ENCODE data around the gene CENPF.

The CENPF gene

DNA sequence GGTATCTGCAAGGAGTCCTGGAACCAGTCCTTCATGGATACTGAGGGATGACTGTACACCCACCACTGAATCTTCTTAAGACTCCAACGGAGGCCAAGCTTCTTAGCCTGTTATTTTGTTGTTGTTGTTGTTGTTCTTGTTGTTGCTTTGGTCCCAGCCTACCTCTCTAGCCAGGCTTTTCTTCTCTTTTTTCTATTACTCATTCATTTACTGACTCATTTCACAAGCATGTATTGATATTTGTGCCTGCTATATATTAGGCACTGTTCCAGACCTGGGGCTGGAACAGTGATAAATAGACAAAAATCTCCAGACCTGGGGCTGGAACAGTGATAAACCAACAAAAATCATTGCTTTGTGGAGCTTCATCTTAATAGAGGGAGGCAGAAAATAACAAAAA, 20.4 kb downstream of the CENPF start:
- no peak for DNase-seq (ENCODE audit: low spot score)

DNA sequence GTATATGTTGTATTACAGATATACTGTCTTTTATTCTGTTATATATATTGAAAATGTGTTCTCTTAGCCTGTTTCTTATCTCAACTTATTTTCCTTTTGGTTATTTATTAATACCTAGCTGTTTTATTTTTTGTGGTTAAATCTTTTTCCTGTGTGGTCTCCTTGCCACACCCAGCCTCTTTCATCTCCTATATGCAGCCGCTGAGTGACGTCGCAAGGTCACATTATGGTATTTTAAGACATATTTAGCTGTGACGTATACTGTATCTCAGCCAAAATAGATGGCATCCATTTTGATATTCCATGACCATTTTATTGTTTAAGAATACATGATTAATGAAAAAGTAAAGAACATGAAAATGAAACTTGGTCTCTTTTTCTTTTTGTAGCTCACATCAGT, 29.1 kb downstream of the CENPF start:
- DNase-seq (ENCODE audit: low spot score), result no peak

DNA sequence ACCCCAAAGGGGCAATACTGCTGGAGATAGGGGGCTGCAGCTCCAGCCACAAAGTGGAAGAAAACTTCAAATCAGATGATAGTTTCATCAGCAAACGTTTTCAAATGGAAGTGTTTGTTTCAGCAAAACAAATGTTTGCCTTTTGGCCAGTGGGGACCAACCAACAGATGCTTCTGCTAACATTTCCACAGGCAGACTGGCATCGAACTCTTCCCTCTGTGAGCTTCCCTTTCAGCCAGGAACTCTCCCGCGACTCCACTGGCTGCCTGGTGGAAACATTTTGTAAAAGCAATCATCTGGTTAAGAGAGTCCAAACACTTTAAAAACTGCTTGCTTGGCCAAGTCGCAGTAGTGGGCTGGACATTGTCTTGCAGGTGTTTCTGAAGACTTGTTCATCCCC, 30.7 kb downstream of the CENPF start:
- DNase-seq (ENCODE audit: low spot score), result no peak

DNA sequence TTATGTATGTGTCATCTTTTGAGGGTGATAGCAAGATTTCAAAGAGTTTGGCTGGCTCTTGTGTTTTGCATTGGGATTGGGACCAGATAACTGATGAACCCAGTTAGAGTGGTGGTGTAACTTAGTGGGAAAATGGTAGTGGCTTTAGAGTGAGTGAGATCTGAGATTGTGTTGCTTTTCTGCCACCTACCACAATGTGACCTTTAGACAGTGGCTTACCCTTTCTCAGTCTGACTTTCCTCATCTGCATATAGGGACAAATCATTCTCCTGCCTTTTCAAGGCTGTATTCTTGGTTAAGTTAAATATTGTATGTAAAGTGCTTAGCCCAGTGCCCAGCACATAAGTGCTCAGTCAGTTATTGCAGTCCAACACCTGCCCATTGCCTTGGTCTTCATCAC, 31.3 kb downstream of the CENPF start:
- DNase-seq (ENCODE audit: low spot score), result no peak

DNA sequence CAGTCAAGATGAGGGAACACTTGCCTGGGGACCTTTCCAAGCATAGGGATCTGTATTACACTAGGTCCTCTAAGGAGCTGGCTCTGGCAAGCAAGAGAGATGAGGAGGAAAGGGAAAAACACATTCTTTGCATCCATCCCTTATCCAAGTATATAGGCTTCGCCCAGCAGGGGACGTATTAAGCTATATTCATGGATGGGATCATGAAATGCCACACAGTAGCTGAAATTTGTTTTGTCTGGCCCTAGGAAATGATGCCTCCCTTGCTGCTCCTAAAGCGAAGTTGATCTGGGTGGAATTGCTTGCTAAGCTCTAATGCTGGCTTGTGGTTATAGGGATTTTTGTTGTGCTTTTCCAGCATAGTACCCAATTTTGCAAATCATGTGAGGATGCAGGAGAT, 32.1 kb downstream of the CENPF start:
- DNase-seq (ENCODE audit: low spot score), result no peak

DNA sequence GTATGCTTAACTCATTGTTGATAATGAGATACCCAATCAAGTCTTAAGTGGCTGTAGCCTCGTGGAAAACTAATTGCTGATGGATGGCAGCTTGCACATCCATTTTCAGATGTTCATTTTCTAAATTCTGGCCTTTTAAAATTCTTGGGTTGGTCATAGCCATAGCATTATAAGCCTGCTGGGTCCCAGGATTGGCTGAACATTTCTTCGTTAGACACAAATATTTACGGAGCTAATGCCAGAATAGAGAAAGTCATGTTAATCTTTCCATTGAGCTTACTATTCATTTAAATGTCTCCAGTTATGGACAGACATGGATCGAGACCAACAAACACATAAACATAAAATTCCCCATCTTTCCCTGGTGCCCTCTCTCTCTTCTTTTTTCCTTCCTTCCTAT, 32.5 kb downstream of the CENPF start:
- no peak for DNase-seq (ENCODE audit: low spot score)

DNA sequence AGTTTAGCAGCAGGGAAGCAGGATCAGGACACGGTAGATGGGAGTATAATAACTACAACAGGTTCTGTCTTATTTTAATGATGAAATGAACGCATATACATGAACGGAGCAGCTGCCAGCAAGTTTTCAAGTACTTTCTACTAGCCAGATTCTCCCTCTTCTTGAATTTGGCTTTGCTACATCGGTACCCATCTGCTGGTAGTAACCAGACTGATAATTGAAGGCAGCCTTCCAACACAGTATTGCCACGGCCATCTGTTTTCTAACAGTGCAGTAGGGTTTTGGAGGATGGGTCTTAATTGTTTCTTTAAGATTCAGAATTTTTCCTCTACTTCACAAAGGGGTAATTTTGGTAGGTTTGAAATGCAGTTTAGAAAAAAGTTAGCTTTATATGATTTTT, 33.4 kb downstream of the CENPF start:
- DNase-seq (ENCODE audit: low spot score), result no peak

DNA sequence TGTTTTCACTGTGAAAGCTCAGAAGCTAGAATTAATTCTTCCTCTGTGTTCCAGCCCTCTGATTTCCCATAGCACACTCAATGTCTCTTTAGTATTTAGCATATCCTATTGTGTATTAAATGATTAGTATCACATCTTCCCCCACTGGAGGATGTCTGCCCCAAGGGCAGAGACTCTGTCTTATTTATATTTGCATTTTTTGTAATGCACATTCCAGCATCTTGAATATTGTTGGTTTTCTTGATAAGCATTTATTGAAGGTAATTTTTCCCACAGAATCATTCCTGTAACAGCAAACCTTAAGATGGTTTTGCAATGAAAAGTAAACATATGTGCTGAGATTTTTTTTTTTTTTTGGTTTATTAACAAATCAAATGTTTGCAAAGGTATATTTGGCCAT, 34.1 kb downstream of the CENPF start:
- DNase-seq (ENCODE audit: low spot score), result no peak

DNA sequence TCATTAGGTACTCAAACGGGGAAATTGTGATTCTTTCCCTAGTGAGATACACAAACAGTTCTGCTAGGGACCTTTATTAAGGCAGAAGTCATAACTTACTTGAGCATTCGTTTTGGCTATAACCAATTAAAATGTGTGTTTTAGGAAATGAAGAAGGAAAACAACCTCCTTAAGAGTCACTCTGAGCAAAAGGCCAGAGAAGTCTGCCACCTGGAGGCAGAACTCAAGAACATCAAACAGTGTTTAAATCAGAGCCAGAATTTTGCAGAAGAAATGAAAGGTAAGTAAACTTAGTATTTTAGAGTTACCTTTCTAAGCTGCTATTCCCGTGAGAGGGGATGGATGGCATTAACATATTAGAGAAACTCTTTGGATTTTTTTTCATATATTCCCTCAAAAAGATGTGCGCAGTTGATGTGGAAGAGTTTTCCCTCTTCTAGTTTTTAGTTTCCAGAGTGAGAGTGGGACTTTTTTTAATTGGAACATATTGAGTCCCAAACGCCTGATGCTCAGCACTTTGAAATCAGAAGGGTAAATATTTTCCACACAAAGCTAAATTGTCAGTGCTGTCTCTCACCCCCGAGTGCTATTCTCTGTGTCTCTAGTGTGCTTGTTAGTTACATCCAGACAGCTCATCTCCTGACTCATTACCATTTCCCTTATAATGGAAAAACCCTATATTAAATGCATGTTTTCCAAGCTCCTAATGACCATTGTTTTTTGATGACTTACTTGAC, 34.9 kb downstream of the CENPF start:
- DNase-seq (ENCODE audit: low spot score), result peak; percentile 44

DNA sequence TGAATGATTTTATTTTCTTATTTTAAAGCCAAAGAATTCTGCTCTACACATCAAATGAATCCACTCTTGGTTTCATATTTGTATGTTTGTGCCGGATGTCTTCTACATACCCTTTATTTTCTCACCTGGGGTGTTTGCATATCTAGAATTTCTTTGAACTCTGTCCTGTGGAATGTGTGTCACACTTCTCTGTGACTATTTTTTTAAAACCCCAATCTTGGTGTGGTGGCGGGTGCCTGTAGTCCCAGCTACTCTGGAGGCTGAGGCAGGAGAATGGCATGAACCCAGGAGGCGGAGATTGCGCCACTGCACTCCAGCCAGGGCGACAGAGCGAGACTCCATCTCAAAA, 35.4 kb downstream of the CENPF start:
- no peak for DNase-seq (ENCODE audit: low spot score)

DNA sequence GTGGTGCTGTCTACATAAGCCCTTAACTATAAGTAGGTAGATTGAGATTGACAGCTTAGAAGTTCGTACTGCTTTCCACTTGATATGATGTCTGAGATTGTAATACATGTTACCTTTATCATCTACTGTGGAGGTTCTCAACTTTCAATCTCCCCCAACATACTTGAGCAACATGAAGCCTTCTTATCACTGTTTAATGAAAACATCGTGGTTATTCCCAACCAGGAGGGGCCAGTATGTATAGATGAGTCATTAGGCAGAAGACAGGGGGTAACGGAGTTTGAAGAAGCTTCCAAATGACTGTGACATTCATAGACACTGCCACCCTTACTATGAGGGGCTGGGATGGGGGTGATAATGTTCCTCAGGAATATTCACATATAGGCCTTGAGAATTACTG, 36.0 kb downstream of the CENPF start:
- DNase-seq (ENCODE audit: low spot score), result no peak

DNA sequence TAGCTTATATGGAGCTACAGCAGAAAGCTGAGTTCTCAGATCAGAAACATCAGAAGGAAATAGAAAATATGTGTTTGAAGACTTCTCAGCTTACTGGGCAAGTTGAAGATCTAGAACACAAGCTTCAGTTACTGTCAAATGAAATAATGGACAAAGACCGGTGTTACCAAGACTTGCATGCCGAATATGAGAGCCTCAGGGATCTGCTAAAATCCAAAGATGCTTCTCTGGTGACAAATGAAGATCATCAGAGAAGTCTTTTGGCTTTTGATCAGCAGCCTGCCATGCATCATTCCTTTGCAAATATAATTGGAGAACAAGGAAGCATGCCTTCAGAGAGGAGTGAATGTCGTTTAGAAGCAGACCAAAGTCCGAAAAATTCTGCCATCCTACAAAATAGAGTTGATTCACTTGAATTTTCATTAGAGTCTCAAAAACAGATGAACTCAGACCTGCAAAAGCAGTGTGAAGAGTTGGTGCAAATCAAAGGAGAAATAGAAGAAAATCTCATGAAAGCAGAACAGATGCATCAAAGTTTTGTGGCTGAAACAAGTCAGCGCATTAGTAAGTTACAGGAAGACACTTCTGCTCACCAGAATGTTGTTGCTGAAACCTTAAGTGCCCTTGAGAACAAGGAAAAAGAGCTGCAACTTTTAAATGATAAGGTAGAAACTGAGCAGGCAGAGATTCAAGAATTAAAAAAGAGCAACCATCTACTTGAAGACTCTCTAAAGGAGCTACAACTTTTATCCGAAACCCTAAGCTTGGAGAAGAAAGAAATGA, 37.6 kb downstream of the CENPF start:
- DNase-seq (ENCODE audit: low spot score), result no peak

DNA sequence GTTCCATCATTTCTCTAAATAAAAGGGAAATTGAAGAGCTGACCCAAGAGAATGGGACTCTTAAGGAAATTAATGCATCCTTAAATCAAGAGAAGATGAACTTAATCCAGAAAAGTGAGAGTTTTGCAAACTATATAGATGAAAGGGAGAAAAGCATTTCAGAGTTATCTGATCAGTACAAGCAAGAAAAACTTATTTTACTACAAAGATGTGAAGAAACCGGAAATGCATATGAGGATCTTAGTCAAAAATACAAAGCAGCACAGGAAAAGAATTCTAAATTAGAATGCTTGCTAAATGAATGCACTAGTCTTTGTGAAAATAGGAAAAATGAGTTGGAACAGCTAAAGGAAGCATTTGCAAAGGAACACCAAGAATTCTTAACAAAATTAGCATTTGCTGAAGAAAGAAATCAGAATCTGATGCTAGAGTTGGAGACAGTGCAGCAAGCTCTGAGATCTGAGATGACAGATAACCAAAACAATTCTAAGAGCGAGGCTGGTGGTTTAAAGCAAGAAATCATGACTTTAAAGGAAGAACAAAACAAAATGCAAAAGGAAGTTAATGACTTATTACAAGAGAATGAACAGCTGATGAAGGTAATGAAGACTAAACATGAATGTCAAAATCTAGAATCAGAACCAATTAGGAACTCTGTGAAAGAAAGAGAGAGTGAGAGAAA, 38.4 kb downstream of the CENPF start:
- no peak for DNase-seq (ENCODE audit: low spot score)

DNA sequence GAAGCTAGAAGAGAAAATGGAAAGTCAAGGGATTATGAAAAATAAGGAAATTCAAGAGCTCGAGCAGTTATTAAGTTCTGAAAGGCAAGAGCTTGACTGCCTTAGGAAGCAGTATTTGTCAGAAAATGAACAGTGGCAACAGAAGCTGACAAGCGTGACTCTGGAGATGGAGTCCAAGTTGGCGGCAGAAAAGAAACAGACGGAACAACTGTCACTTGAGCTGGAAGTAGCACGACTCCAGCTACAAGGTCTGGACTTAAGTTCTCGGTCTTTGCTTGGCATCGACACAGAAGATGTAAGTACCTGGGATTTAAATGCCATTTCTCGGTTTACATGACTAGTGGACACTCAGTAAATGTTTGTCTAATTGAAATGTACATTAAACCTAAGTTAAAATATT, 40.0 kb downstream of the CENPF start:
- DNase-seq (ENCODE audit: low spot score), result no peak

DNA sequence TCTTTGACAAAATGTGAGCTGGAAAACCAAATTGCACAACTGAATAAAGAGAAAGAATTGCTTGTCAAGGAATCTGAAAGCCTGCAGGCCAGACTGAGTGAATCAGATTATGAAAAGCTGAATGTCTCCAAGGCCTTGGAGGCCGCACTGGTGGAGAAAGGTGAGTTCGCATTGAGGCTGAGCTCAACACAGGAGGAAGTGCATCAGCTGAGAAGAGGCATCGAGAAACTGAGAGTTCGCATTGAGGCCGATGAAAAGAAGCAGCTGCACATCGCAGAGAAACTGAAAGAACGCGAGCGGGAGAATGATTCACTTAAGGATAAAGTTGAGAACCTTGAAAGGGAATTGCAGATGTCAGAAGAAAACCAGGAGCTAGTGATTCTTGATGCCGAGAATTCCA, 42.7 kb downstream of the CENPF start:
- DNase-seq (ENCODE audit: low spot score), result no peak

DNA sequence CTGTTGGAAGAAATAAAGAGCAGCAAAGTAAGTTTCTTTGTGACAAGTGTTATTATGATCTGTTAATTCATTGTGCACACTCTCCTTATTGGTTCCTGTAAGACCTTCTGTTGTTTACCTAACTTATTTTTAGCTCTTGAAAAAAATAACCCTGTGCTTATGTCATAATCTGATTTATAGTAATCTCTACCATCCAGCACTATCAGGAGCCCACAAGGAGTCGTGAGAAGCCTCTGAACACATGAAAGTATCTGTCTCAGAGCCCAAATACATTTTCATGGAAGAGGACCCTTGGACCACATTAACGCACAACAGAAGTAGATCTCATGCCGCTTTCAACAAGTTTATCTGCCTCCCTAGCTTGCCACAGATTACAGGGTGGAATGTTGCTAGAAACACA, 45.8 kb downstream of the CENPF start:
- no peak for DNase-seq (ENCODE audit: low spot score)

DNA sequence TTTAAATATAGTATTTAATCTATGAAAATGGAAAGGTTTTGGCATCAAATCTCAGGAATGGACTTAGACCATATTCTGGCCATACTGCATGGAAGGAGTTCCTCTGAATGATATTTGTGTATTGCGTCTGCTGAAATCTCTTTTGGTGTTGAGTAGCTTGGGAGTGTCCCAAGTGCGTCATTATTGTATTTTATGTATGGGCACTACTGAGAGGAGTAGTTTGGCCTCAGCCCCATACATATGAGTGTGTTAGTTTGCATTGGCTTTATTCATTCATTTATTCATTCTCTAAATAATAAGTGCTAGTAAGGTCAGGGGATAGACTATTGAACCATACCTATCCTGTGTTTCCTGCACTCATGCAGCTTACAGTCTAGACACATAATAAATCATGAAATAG, 46.6 kb downstream of the CENPF start:
- DNase-seq (ENCODE audit: low spot score), result no peak

DNA sequence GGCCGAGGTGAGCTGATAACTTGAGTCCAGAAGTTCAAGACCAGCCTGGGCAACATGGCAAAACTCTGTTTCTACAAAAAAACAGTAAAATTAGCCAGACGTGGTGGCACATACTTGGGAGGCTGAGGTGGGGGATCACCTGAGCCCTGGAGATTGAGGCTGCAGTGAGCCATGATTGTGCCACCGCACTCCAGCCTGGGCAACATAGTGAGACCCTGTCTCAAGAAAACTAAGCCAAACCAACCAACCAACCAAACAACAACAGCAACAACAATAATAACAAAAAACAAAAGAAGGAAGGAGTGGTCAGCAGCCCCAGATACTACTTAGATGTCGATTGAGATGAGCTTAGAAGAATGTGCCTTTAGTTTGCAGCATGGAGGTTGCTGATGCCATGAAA, 47.7 kb downstream of the CENPF start:
- no peak for DNase-seq (ENCODE audit: low spot score)

DNA sequence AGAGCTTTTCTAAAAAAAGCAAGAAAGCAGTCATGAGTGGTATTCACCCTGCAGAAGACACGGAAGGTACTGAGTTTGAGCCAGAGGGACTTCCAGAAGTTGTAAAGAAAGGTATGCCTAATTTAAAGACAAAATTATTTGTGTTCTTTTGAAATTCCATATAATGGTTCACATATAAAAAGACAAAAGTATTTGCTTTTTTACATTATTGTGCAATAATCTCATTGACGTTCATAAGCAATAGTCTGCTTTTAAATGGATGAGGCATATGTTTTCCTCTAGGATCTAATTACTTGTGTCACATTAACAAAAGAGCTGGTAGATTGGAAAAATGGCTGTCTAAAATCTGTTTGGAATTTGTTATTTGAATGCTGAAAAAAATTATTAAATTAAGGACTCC, 54.3 kb downstream of the CENPF start:
- no peak for DNase-seq (ENCODE audit: low spot score)

DNA sequence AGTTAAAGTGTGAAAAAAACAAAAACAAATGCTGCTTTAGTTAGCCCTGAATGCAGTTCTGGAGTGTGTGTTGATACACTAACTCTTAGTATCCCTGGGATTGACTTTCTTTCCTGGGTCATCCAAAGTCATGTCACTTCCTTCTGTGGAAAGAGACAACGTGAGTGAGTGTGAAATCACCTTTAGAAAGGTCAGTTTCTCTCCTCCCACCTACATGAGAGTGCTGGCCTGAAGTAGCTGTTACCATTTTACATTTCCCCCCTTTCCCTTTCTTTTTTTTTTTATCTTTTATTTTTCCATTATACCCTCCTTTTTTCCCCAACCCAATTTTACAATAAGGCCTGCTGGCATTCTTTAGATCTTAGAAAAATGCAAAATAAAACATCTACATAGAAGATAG, 55.2 kb downstream of the CENPF start:
- DNase-seq (ENCODE audit: low spot score), result no peak

DNA sequence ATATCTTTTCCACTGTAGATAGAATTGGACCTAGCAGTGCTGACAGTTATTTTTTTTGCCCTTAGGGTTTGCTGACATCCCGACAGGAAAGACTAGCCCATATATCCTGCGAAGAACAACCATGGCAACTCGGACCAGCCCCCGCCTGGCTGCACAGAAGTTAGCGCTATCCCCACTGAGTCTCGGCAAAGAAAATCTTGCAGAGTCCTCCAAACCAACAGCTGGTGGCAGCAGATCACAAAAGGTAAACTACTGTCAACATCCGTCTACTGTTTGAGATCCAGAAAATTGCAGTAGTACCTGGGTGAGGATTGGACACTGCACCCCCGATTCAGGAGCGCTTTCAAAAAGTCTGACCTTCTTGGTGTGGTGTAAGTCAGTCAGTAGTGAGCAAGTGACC, 55.8 kb downstream of the CENPF start:
- DNase-seq (ENCODE audit: low spot score), result peak; percentile 17

DNA sequence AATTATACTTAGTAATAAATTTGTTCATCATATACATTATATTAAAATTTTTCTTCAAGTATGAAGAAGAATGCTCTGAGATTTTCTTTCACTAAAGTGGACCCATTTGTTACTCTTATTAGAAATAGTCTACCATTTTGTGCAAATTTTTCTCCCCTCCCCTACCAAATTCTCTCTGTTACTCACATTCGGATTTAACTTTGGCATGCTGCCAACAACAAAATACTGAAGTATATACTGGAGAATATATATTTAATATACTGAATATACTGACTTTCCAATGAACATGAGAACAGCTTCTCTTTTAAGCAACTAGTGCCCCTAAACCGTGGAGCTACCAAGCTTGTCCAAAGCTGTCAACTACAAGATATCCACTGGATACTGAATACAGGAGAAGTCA, 57.2 kb downstream of the CENPF start:
- no peak for DNase-seq (ENCODE audit: low spot score)

DNA sequence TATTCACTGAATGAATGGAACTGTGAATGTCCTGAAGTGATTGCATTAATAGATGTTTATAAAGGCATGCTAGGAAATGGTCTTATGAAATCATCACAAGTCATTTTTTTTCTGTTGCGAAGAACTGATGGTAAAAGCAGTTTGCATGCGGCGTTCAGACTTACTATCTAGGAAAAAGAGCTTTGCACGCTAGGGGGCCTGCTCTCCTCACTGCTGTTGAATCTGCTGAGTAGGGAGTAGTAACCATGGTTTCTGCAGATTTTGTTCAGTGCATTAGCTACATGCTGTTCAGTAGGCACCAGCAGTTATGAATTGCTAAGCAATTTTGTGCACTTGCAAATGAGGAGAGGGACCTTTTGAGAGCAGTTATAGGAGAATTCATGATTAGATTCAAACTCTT, 57.9 kb downstream of the CENPF start:
- peak; percentile 65 for DNase-seq (ENCODE audit: low spot score)

Data from AG08396 (cell line).